Midbrain (tissue), 1 donor: ENCODE results near the gene NDST1.
A peak's percentile ranks its signal among the peaks of the same experiment; 100 is the strongest.

Source experiments
- DNase-seq: peaks from one replicate; lab custom pipeline; 2025; lab: John Stamatoyannopoulos, UW

Gene NDST1

DNA sequence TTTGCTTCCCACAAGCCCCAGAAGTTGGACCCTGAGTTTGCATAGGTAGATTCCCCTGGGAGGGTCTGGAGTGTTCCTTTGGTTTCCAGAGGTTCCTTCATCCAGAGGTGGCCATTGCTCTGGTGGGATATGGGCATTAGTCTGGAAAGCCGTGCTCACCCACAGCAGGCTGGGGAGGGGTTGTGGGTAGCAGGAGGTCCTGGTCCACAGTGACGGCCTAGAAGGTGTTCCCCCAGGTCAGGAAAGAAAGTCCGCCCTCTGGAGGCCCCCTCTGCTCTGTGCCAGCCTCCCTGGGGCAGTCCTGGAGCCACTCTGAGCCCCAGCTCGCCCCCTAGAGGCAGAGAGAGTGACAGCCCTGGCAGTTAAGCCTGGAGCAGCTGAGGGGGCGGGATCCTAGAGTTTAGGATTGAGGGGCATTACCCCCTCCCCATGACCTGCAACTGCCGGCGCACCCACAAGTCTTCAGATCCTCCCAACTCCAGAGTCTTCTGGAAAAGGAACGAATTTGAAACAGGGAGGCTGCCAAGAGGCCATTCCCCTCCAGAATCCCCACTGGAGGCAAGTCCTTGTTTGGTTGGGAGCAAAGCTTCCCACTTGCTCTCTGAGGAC, 36.8 kb downstream of the NDST1 start:
- DNase-seq: peak; percentile 72

DNA sequence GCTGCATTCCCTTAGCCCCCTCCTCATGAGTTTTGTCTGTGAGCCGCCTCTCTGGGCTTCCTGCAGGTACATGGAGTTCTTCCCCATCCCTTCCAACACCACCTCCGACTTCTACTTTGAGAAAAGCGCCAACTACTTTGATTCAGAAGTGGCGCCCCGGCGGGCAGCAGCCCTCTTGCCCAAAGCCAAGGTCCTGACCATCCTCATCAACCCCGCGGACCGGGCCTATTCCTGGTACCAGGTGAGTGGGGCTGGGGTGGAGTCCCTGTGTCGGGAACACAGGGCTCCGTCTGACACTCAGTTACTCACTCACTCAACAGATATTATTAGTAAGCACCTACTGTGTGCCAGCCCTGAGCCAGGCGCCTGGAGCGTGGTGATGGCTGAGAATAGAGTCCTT, 37.3 kb downstream of the NDST1 start:
- no peak for DNase-seq

DNA sequence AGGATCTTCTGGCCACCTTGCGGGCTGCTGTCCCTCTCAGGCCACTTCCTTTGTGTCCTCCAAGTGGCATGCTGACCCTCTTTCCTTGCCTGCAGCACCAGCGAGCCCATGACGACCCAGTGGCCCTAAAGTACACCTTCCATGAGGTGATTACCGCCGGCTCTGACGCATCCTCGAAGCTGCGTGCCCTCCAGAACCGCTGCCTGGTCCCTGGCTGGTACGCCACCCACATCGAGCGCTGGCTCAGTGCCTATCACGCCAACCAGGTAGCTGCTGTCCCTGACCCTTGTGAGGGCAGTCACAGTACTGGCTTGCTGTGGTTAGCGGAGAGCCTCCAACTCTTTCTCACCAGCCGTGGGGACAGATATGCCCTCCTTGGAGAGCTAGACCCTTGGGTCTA, 40.2 kb downstream of the NDST1 start:
- no peak for DNase-seq

DNA sequence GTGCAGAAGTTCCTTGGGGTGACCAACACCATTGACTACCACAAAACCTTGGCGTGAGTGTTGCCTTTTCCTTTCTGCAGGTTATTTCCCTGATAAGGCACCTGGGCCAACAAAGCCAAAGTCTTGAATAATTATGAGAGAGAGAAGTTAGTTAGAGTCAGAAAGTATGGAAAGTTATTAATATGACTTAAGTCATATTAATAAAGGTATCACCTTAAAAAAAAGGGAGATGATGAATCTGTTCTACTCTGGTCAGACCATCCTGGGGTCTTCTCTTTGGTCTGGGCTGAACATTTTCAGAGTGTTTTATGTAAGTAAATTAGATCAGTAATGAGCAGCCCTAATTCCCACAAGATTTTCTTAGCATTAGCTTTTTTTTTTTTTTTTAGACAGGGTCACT, 41.8 kb downstream of the NDST1 start:
- DNase-seq: no peak

DNA sequence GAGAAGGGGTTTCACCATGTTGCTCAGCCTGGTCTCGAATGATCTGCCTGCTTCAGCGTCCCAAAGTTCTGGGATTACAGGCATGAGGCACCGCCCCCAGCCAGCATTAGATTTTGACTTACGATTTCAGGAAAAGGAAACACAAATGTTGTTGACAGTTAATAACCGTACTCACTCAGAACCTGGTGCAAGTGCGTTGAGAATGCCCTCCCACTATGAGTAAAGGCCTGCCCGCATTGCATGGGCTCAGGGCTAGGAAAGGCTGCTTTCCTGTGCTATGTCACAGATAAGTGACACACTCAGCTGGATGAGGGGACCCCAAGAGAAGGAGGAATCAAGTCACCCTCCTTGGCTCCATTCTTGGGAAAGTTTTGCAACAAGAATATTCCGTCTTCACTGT, 42.4 kb downstream of the NDST1 start:
- DNase-seq: no peak

DNA sequence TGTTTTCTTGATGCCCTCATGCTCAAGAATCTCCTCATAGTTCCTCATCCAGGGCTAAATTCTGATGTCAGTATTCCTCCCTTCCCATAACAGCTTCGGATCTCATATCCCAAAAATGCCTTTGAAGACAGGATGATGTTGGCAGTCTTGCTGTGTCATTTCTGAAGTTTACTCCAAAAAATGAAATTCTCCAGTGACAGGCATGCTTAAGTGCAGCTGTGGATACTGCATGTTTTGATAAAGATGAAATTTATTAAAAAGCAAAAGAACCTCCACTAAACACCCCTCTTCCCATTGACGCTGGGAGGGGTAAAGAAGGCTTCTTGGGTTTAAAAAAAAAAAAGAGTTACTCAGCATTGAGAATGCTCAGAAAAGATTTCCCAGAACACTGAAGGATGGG, 43.1 kb downstream of the NDST1 start:
- DNase-seq: no peak

DNA sequence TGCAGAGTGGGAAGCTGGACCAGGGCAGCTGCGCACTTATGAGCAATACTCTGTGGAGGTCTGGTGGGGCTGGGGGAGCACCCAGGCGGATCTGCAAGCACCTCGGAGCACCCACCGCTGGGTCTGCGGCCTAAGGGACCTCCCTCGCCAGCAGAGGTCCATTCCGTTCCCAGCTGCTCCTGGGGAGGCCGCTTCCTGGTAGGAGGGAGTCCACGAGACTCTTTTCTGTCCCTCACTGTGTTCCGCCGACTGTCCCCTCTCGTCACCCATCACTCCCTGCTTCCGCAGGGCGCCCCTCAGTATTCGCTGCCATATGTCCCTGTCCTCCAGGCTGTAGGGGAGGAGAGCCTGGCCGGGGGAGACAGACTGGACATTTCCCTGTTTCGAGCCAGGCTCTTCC, 45.5 kb downstream of the NDST1 start:
- no peak for DNase-seq

DNA sequence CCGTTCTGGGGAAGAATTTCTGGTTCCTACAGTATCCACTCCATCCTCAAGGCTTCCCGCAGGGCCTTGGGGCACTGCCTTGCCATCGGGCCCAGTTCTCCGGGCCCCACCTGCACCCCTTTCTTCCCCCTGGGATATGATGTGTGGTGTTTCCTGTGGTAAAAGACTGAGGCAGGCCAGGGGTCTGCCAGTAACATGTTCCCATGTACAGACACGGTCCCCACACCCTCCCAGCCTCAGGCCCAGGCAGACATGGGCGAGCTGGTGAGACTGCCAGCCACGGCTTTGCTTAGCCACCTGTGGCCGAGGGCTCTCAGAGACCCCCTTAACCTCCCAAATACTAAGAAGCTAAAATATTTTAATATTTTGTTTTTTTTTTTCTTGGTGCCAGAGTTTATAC, 46.0 kb downstream of the NDST1 start:
- no peak for DNase-seq

DNA sequence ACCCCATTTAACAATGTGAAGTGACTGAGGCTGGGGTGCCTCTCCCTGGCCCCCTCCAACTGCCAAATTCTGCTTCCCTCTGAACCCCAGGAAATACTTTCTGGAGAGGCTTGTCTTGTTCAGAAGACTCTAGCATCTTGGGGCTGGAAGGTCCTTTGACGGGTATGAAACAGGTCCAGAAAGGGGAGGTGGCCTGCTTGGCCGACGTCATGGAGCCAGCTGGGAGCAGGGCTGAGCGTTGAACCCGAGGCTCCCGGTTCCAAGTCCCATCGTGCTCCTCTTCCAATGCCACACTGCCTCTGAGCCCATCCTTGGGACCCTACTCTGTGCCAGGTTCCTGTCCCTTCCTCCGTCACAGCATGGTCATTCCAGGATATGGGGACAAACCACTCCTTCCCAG, 46.9 kb downstream of the NDST1 start:
- no peak for DNase-seq

DNA sequence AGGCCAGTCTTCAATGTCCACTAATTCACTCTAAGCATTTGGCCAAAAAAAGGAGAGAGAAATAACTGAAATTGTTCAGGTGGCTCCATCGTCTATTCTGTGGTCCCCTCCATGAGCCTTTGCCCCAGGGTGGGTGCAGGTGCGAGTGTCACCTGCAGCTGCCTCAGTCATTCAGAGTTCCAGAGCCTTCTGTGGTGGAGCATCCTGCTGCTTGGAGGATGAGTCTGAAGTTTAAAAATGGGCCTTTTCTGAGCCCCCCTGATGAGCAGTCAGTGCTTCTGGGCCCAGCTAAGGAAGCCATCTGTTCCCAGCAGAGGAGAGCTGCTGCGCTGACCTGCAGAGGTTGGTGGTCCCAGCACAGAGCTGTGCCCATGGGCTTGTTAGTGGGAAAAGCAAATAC, 48.2 kb downstream of the NDST1 start:
- no peak for DNase-seq

DNA sequence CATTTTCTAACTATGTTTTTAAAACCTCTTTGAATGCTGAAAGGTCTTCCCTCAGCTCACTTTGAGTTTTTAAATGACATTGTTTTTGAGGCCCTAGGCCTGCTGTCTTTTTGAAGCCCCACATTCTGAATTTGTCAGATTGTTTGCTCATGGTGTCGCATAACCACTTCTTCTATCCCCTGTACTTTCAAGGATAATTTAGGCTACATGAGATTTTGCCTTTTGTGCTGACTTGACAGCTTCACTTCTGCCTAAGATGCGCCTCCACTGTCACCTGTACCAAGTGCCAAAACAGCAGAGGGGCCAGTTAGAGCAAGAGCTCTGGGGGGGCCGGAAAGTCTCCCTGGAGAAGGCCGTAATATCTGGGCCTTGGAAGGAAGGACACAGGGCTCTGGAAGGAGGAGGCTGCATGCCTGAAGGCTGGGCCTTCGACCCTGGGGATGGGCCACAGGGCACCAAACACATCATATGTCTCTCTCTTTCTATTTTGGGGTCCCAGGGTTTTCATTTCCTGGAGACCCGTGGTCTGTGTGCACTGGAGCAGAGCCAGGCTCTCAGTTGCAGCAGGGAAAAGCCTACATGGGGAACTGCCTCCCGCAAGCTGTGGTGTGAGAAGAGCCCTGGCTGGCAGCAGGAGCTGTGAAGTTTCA, 49.1 kb downstream of the NDST1 start:
- no peak for DNase-seq

DNA sequence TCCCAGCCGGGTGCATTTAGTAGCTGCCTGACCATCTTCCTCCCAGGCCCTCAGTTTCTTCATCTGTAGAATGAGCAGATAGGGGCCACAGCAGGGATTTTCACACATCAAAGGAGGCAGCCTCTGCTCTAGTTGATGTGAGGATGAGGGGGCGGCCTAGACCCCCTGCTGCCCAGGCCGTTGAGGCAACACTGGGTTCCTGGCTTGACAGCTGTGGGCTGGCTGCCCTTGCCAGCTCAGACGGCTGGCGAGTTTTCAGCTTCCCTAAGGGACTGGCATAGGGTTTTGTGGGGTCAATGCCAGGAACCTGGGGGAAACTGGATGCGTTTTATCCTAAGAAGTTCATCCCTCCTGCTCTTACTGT, 49.6 kb downstream of the NDST1 start:
- DNase-seq: no peak

DNA sequence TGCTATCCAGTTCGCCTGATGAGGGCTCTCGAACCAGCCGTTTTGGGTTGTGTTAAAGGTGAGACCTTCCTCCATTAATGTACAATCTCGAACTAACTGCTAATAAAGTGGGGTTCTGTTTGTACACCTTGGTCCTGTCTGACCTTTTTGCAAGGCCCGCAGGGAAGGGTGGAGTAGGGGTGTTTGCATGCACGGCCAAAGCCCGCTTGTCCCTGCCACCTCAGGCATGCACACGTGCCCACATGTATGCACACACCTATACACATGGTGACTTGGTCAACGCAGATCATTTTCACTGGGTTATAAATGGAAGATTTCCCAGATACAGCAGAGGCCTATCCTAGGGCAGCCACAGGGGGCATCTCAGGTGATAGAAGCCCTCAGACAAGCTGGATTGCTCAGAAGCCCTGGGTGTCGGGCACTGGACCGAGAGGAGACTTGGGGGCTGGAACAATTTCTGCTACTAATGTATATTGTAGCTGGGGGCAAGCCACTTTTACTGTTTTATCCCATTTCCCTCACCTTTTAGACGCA, 50.2 kb downstream of the NDST1 start:
- DNase-seq: no peak

DNA sequence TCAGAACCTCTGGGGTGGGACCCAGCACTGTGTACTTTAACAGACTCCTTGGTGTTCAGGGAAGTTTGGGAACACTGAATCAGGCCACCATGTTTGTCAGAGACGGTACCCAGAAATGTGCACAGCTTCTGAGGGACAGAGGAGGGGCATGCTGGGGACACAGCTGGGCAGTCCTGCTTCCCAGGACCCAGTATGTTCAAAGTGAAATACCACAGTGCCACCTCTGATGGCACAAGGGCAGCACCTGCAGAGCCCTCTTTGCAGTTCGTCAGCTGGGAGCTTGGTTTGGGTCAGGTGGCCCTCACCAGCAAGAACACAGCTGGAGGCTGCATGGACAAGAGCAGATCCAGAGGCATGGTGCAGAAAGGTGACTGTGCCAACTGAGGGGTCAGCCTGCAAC, 51.2 kb downstream of the NDST1 start:
- DNase-seq: no peak

DNA sequence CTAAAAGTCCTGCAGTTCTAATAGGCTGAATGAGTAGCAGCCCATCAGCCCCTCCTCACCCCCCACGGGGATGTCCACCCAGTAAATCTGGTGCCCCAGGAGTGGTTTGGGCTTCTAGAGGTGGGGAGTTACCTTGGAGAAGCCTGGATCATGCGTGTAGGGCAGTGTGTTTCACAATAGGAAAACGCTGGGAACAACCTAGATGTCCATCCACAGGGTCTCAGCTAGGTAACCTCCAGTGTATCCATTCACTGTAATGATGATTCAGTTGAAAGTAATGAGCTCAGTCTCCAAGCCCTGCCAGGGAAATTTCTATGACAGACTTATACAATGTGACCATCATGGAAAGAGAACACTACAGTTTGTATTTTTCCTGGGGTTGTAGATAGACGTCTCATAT, 51.8 kb downstream of the NDST1 start:
- no peak for DNase-seq

DNA sequence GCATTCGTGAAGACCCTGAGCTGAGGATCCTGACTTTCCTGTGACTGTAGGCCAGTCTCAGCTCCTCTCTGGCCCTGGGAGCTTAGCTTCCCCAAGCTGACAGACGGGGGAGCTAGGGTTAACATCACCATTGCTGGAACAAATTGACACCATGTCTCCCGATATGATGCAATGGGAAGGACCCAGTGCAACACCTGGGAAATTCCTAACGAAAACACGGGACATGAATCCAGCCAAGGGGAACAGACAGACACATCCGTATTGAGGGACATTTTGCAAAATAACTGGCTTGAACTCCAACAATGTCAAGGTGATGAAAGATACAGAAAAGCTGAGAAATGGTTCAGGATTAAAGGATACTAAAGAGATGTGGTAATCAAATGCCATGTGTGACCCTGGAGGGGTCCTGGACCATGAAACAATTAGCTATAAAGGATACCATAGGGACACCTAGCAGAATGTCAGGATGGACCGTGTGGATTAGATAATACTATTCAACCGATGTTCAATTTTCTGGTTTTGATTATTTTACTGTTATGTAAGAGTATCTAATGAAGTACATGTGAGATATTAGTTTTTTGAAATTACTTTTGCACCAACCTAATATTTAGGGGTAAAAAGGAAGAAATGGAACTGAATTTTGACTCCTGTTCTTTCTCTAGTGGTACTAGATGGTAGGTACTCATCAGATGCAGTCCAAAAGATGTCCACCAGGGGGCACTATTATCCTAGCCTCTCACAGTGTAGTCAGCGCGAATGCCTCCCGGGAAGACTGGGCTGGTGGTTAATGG, 52.7 kb downstream of the NDST1 start:
- DNase-seq: peak; percentile 91

DNA sequence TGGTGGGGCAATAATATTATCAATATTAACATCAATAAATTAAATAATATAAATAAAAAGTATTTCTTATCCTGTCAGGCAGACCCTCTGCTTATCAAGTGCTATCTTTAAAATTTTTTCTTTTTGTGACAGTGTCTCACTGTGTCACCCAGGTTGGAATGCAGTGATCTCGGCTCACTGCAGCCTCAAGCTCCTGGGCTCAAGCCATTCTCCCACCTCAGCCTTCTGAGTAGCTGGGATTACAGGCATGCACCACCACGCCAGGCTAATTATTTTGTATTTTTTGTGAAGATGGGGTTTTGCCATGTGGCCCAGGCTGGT, 53.2 kb downstream of the NDST1 start:
- no peak for DNase-seq

DNA sequence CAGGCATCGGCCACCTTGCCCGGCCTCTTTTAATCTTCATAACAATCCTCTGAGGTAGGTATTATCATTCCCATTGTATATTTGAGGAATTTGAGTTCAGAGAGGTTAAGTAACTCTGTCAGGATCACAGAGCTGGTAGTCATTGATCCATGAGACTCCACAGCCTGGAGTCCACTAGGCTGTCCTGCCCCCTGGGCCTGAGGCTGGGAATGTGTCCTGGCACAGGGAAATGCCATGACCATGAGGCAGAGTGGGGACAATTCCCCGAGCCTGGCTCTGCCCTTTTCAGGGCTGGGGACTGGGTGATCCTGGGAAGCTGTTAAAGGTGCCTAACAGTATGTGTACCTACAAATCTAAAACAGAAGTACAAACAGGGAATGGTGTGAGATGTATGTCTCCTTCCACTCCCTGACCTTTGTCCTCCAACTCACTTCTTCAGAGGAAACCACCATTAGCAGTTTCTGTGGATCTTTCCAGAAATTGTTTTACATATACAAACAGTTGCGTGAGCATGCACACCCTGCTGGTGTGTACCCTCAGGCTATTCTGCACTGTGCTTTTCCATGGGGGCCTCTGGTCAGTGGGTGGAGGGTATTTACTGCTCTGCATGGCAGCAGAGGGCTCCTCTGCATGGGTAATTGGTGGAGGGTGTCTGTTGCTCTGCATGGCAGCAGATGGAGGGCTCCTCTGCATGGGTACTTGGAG, 53.8 kb downstream of the NDST1 start:
- no peak for DNase-seq

DNA sequence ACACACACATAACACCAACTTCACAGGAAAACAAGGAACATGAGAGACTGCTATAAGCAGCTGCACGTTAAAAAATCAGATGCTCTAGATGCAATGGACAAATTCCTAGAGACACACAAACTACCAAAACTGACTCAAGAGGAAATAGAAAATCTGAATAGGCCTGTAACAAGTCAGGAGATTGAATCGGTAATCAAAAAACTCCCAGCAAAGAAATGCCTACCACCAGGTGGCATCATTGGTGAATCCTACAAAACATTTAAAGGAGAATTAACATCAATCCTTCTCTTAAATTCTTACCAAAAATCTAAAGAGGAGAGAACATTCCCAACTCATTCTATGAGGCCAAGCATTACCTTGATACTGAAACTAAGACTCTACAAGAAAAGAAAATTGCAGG, 54.9 kb downstream of the NDST1 start:
- DNase-seq: peak; percentile 11

DNA sequence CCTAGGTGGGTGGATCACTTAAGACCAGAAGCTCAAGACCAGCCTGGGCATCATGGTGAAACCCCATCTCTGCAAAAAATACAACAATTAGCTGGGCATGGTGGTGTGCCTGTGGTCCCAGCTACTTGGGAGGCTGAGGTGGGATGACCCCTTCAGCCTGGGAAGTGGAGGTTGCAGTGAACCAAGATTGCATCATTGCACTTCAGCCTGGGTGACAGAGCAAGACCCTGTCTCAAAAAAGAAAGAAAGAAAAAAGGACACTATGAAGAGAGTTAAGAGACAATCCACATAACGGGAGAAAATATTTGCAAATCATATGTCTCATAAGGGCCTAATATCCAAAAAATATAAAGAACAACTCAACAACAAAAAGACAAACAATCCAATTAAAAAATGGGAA, 57.9 kb downstream of the NDST1 start:
- no peak for DNase-seq

DNA sequence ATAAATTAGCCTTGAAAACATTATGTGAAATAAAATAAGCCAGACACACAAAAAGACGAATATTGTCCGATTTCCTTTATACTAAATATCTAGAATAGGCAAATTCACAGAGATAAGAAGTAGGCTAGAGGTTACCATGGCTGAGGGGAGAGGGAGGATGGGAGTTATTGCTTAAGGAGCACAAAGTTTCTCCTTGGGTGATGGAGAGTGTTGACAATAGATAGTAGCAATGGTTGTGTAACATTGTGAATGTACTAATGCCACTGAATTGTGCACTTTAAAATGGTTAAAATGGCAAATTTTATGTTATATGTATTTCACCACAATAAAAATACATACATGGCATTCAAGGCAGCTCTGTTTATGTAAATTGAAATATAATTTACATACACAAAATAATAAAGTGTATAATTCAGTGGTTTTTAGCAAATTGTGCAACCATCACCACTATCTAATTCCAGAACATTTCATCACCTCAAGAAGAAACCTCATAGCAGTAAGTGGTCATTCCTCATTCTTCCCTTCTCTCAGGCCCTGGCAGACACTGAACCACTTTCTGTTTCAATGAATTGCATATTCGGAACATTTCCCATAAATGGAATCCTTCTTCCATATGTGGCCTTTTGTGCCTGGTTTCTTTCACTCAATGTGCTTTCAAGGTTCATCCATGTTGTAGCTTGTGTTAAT, 59.2 kb downstream of the NDST1 start:
- DNase-seq: no peak

DNA sequence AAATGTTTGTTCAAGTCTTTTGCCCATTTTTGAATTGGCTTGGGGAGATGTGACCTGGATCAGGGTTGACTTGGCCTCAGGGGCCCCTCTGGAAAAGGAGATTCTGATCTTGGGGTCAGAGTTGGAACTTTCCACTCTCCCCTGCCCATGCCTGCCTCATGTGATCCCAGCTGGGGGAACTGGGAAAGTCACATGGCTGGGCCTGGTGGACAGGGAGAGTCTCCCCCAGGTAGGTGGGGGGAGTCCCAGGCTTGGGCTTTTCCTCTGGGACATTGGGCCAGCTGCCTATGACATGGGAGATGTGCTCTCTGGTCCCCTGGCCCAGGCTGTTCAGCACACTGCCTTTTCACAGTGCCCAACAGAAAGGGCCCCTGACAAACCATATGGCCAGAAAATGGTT, 60.7 kb downstream of the NDST1 start:
- DNase-seq: no peak
